Stimulated activated effector memory CD8-positive, alpha-beta T cell treated with anti-CD3 and anti-CD28 coated beads, Interleukin-12 subunit alpha, Interleukin-12 subunit beta, amount 100 ng/mL, for 72 hours (primary cell): ENCODE measurements around the gene SDHAF4.
"Not testable (repeated sequence)": the region's sequence is repeated elsewhere in the genome, so short reads cannot be mapped to it uniquely, and the experiment has no call there.

ENCODE experiments used
- ATAC-seq: fragments of 150-1000 bp; cut with Tn5 transposase; 2 replicates; pipeline ENCODE4 v1.10.0; 2021
- DNase-seq, 2 donors: peaks; one replicate each; pipeline ENCODE4 v3.0.0; 2021 to 2022; ENCODE audit warnings: low spot score in 2 of 2
- H3K27ac Mint-ChIP-seq: one replicate; pipeline ENCODE4 v1.8.0; 2022; ENCODE audit warnings: mild to moderate bottlenecking, mixed read lengths
- H3K36me3 Mint-ChIP-seq: one replicate; pipeline ENCODE4 v1.8.0; 2022; ENCODE audit warnings: mild to moderate bottlenecking, mixed read lengths
- H3K4me1 Mint-ChIP-seq: one replicate; pipeline ENCODE4 v1.8.0; 2022; ENCODE audit warnings: mixed read lengths
- H3K4me3 Mint-ChIP-seq: one replicate; pipeline ENCODE4 v1.8.0; 2022; ENCODE audit warnings: mild to moderate bottlenecking, mixed read lengths
- H3K9me3 Mint-ChIP-seq: one replicate; pipeline ENCODE4 v1.8.0; 2022; ENCODE audit warnings: mixed read lengths

SDHAF4 gene

DNA sequence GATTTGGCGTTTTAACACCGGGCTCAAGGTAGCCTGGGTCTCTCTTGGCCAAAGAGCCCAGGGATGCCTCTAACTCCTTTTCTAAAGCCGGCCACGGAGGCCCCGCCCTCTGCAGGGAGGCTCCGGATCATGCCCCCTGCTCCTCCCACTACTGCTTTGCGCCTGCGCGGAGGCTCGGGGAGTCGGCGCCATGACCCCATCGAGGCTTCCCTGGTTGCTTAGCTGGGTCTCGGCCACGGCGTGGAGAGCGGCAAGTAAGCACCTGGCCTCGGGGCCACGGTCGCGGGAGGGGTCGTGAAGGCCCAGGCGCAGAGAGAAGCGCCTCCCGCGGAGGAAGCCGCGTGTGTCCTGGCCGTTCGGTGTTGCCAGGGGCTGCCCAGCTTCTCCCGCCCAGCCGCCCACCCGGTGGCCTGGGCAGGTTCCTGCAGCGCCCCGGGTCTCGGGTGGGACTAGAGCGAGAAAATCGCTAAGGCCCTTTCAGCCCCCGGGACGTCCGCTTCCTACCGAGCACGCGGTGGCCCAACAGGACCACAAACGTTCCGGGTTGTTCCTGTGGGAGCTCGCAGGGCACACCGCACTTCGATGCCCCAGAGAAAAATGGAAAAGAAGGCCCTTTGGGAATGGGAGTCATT lies at the start of gene SDHAF4:
Gene SDHAF4, plus strand, starts transcription at position 180 of the 632 bp plus-strand sequence. Its CDS starts 11 bp downstream, at position 191.
- peak; percentile 98 for ATAC-seq

DNA sequence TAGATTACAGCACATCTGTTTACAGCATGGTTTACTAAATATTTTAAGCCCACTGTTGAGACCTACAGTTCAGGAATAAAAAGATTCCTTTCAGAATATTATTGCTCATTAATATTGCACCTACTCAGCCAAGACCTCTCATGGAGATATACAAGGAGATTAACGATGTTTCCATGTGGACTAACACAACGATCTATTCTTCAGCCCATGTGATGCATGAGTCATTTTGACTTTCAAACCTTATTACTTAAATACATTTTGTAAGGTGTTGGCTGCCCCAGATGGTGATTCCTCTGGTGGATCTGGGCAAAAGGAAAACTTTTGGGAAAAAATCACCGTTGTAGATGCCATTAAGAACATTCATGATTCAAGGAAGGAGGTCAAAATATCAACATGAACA lies 48.0 kb upstream of the SDHAF4 start:
- no peak overlapping the region for H3K4me3 Mint-ChIP-seq
- H3K27ac Mint-ChIP-seq = no peak overlapping the region
- DNase-seq = no peak
- no peaks in the 10 kb centered on the region for H3K4me1 Mint-ChIP-seq
- ATAC-seq = no peak
- no peaks in the 10 kb centered on the region for H3K9me3 Mint-ChIP-seq
- H3K36me3 Mint-ChIP-seq = no peaks in the 10 kb centered on the region

More for the DNA sequence above, at the start of gene SDHAF4:
- DNase-seq = peak; percentile 90 to 95
- Mint-ChIP-seq H3K4me1 (peaks cover 6% of the 10 kb centered on the region), H3K27ac (peak within 1 kb of the TSS; percentile 75), H3K36me3 (no peaks in the 10 kb centered on the region), H3K9me3 (no peaks in the 10 kb centered on the region), H3K4me3 (peak within 1 kb of the TSS; percentile 77)

DNA sequence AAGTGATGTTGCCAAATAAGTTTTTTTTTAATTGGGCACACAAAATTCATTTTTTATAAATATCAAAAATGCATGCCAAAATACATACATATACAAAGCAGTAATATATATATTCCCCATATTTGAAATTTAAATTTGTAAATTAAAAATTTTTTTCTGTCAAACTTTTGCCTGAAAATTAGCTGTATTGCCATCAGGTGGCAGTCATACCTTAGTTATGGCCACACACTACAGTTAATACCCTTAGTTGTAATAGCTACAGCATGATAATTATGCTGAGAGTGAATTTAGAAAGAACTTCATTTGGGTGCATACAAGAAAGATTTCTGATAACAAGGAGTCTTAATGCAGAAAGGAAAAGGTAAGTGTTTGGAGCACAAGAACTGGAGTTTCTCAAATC lies 46.2 kb upstream of the SDHAF4 start:
- Mint-ChIP-seq H3K9me3 (no peaks in the 10 kb centered on the region), H3K4me3 (no peak overlapping the region), H3K27ac (no peak overlapping the region), H3K4me1 (no peaks in the 10 kb centered on the region), H3K36me3 (no peaks in the 10 kb centered on the region)
- DNase-seq (no peak), ATAC-seq (no peak)

DNA sequence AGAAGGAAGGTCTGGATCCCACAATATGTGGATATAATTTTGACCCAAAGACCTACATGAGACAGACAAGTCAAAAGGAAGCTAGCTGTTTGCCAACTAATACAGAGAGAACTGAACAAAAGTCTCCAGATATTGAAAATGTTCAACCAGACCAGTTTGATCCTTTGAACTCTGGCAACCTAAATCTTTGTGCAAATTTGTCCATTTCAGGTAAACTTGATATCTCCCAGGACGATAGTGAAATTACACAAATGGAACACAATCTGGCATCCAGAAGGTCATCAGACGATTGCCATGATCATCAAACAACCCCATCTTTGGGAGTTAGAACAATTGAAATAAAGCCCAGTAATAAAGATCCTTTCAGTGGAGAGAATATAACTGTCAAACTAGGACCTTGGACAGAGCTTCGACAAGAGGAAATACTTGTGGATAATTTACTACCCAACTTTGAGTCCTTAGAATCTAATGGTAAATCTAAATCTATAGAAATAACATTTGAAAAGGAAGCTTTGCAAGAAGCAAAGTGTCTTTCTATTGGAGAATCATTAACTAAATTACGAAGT lies 41.9 kb upstream of the SDHAF4 start:
- Mint-ChIP-seq H3K36me3 (no peaks in the 10 kb centered on the region), H3K27ac (no peak overlapping the region), H3K4me3 (no peak overlapping the region), H3K4me1 (no peaks in the 10 kb centered on the region), H3K9me3 (no peaks in the 10 kb centered on the region)
- ATAC-seq = no peak
- no peak for DNase-seq

DNA sequence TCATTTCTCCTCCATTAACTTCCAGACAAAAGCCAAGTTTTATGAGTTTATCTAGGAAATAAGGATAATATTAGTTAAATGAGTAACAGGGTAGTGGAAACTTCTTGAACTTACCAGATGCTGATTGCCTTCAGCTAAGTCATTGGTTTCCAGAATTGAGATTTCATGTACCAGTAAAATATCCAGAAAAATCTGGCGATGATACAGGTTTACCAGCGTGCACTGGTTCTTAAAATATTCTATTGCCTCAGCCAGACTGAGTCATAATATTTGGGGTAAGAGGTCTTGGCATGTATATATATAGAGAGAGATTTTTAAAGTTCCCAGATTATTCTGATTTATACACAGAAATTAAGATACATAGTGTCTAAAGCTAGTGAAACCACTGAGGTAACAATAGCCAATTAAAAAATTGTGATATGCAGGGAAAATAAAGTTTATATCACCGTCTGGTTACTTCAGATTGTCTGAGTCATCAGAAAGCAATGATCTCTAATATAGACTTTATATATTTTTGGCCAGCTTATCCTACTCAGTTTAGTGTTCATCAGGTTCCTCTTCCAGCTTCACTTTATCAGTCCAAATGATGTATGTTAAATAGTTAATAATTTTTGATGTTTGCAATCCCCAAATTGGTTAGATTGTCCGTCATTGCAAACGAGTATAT lies 39.5 kb upstream of the SDHAF4 start:
- no peak overlapping the region for H3K4me3 Mint-ChIP-seq
- H3K36me3 Mint-ChIP-seq = no peaks in the 10 kb centered on the region
- no peak for DNase-seq
- no peaks in the 10 kb centered on the region for H3K9me3 Mint-ChIP-seq
- ATAC-seq = no peak
- H3K27ac Mint-ChIP-seq = no peak overlapping the region
- no peaks in the 10 kb centered on the region for H3K4me1 Mint-ChIP-seq

DNA sequence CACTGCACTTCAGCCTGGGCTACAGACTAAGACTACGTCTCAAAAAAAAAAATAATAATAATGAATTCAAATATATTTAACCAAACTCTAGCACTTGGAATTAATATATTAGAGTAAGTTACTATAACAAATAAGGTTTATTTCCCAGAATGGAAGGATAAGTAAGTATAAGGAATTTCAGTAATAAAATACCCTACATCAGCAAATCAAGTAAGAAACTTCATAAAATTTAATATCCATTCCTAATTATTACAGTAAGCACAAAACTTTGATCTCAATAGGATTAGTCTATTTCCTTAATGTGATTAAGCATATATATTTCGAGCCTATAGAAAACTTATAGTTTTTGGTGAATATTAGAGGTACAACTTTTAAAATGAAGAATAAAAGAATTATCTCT lies 36.7 kb upstream of the SDHAF4 start:
- no peak overlapping the region for H3K4me3 Mint-ChIP-seq
- no peaks in the 10 kb centered on the region for H3K36me3 Mint-ChIP-seq
- DNase-seq (no peak), ATAC-seq (no peak)
- no peaks in the 10 kb centered on the region for H3K4me1 Mint-ChIP-seq
- no peaks in the 10 kb centered on the region for H3K9me3 Mint-ChIP-seq
- no peak overlapping the region for H3K27ac Mint-ChIP-seq

DNA sequence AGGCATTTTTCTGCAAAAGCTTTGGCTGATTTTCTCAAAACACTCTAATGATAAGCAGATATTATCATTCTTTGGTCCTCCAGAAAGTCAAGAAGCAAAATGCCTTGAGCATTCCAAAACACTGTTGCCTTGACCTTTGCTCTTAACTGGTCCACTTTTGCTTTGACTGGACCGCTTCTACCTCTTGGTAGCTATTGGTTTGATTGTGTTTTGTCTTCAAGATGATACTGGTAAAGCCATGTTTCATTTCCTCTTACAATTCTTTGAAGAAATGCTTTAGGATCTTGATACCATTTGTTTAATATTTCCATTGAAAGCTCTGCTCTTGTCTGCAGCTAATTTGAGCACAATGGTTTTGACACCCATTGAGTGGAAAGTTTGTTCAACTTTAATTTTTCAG lies 35.6 kb upstream of the SDHAF4 start:
- ATAC-seq = no peak
- no peak for DNase-seq
- Mint-ChIP-seq H3K4me1 (no peaks in the 10 kb centered on the region), H3K4me3 (no peak overlapping the region), H3K27ac (no peak overlapping the region), H3K36me3 (no peaks in the 10 kb centered on the region), H3K9me3 (no peaks in the 10 kb centered on the region)

DNA sequence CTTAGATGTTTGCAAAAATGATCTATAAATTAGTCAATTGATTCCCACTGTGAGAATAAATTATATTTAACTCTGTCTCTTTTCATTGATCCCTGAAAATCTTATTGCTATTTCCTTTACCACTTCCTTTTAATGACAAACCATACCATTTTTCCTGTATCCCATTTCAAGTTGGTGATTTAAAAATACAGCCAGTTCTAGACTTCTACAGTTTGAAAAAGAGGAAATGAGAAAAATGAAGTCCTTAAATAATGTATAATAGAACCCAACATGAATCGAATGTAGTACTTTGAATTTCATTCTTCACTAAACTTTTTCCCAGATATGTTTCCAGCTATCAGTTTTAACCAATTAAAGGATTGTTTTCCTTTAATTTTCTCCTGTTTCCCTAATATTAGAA lies 29.5 kb upstream of the SDHAF4 start:
- no peak overlapping the region for H3K4me3 Mint-ChIP-seq
- no peak overlapping the region for H3K27ac Mint-ChIP-seq
- no peaks in the 10 kb centered on the region for H3K9me3 Mint-ChIP-seq
- no peak for ATAC-seq
- no peaks in the 10 kb centered on the region for H3K4me1 Mint-ChIP-seq
- DNase-seq = no peak
- peaks cover 10% of the 10 kb centered on the region for H3K36me3 Mint-ChIP-seq

DNA sequence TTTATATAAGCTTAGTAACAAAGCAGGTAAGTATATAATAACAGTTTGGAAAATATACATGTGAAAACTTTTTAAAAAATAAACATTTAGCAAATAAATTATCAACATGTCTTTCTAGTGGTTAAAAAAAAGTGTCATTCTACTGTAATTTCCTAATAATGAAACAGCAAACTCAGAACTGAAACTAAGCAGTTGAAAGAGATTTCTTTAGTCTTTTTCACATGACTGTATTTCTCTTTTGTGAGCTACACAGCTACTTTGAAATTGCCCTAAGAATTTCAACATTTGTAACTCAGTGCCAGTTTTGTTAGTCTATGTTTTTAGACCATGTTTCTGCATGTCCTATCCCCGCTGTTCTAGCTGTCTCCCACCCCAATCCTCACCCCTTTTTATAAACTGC lies 28.4 kb upstream of the SDHAF4 start:
- no peak for DNase-seq
- Mint-ChIP-seq H3K9me3 (no peaks in the 10 kb centered on the region), H3K4me1 (no peaks in the 10 kb centered on the region), H3K4me3 (no peak overlapping the region), H3K27ac (no peak overlapping the region), H3K36me3 (peaks cover 10% of the 10 kb centered on the region)
- ATAC-seq = no peak

DNA sequence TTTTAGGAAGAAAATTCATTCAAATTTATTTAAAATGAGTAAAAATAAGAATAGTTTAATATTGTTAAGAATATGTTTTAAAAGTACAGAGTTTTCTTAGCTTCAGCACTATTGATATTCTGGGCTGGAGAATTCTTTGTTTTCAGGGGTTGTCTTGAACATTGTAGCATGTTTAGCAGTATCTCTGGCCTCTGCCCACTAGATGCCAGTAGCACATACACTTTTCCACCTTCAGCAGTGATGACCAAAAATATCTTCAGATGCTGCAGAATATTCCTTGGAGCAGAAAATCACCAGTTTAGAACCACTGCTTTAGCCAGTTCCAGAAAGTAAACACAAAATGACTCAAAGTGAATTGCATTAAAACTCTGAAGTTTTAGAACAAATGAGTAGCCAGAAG lies 19.4 kb upstream of the SDHAF4 start:
- ATAC-seq = no peak
- Mint-ChIP-seq H3K27ac (no peak overlapping the region), H3K4me1 (no peaks in the 10 kb centered on the region), H3K4me3 (no peak overlapping the region), H3K9me3 (no peaks in the 10 kb centered on the region), H3K36me3 (no peaks in the 10 kb centered on the region)
- no peak for DNase-seq

DNA sequence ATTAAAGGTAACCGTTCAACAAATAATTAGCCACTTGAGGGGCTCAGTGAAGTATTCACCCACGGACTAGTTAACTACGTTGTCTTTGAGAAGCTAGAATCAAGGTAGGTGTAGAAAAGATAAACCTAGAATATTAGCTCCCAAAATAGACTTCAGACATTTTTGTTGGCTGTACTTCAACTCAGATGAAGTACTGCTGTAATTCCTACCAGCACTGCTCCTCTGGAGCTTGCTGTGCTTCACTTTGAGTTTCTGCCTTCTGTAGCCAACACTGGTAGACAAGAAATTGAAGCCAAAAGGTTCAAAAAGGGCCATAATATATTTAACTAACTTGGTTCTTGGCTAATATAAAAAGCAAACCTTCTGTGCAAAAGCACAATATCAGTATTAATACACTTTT lies 18.8 kb upstream of the SDHAF4 start:
- H3K36me3 Mint-ChIP-seq = no peaks in the 10 kb centered on the region

DNA sequence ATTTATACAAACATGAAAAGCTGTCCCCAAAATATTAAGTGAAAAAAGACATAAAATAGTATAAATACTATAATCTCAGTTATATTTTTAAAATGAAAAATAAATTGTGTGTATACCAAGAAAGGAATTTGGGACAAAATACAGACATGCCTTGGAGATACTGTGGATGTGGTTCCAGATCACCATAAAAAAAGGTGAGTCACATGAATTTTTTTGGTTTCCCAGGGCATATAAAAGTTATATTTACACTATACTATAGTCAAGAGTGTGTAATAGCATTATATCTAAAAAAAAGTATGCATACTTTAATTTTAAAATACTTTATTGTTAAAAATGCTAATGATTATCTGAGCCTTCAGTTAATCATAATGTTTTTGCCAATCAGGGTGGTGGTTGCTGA lies 17.4 kb upstream of the SDHAF4 start:
- ATAC-seq (no peak), DNase-seq (no peak)
- Mint-ChIP-seq H3K4me1 (no peaks in the 10 kb centered on the region), H3K4me3 (no peak overlapping the region), H3K27ac (no peak overlapping the region), H3K9me3 (no peaks in the 10 kb centered on the region), H3K36me3 (no peaks in the 10 kb centered on the region)

More for the DNA sequence above, 18.8 kb upstream of the SDHAF4 start:
- no peaks in the 10 kb centered on the region for H3K9me3 Mint-ChIP-seq
- ATAC-seq (no peak), DNase-seq (no peak)
- no peaks in the 10 kb centered on the region for H3K4me1 Mint-ChIP-seq
- no peak overlapping the region for H3K27ac Mint-ChIP-seq
- no peak overlapping the region for H3K4me3 Mint-ChIP-seq

DNA sequence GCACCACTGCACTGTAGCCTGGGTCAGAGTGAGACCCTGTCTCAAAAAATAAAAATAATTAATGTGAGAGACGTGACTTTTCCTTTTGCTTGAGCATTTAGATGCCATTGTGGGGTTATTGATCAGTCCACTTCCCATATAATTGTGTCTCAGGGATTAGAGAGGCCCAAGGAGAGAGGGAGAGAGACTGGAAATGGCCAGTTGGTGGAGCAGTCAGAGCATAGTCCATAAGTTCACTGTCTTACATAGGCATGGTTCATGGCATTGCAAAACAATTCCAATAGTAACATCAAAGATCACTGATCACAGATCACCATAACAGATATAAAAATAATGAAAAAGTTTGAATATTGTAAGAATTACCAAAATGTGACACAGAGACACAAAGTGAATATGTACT lies 15.2 kb upstream of the SDHAF4 start:
- ATAC-seq = no peak
- no peak for DNase-seq
- Mint-ChIP-seq H3K4me1 (no peaks in the 10 kb centered on the region), H3K4me3 (no peak overlapping the region), H3K36me3 (no peaks in the 10 kb centered on the region), H3K9me3 (no peaks in the 10 kb centered on the region), H3K27ac (no peak overlapping the region)

DNA sequence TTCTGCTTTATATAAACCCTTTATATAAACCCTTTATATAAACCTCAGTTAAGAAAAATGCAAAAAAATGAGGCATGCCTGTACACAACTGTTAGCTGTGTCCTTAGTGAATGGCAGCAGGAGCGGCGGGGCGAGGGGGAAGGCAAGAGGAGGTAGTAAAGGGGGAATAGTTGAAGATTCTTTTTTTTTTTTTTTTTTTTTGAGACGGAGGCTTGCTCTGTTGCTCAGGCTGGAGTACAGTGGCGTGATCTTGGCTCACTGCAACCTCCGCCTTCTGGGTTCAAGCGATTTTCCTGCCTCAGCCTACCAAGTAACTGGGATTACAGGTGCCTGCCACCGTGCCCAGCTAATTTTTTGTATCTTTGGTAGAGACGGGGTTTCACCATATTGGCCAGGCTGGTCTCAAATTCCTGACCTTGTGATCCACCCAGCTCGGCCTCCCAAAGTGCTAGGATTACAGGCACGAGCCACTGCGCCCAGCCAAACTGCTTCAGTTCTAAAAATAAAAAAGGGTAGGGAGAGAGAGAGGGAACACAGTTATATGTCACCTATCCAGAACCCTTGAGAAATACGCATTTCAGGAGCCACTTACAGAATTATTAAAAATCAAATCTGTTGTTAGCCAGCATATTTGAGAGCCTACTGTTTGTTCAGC lies 14.3 kb upstream of the SDHAF4 start:
- not testable (repeated sequence) for DNase-seq, H3K9me3 Mint-ChIP-seq, H3K4me1 Mint-ChIP-seq, ATAC-seq, H3K36me3 Mint-ChIP-seq, H3K4me3 Mint-ChIP-seq, H3K27ac Mint-ChIP-seq

DNA sequence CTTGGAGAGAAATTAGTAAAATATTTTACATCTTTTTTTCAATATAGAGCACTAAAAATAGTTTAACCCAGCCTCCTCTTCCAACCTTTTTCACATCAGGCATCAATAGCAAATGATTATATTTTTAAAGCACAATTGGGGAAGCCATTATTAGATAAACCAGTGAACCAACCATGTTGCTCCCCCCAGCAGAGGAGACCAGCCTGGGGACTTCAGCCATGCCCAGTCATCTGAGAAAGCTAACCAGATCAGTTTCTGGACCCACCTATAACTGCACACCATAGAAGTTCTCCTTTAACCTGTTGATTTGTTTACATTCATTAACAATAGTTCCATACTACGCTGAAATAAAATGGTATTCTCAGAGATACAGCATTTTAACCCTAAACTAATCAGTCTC lies 13.8 kb upstream of the SDHAF4 start:
- no peak overlapping the region for H3K27ac Mint-ChIP-seq
- no peaks in the 10 kb centered on the region for H3K36me3 Mint-ChIP-seq
- ATAC-seq (no peak), DNase-seq (no peak)
- no peaks in the 10 kb centered on the region for H3K9me3 Mint-ChIP-seq
- no peak overlapping the region for H3K4me3 Mint-ChIP-seq
- peaks cover 6% of the 10 kb centered on the region for H3K4me1 Mint-ChIP-seq

DNA sequence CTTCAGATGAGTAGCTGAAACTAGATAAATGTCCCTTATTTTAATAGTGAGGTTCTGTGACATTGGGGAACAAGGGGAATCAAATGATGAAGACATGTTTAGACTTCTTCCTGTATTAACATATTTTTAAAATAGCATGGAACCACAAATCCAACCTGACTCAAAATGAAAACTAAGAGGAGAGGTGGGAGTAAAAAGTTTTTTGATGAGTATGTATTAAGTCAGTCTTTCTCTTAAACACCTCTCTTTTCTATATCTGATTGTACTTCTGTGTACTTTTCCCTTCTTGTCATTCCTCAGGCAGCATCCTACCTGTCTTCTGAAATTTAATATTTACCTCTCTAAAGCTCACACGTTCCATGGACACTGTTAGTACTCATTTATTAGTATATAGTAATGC lies 8.7 kb upstream of the SDHAF4 start:
- DNase-seq (no peak), ATAC-seq (peak; percentile 81)
- H3K4me3 Mint-ChIP-seq = no peak overlapping the region
- no peaks in the 10 kb centered on the region for H3K36me3 Mint-ChIP-seq
- H3K27ac Mint-ChIP-seq = peak overlapping the region; percentile 64
- no peaks in the 10 kb centered on the region for H3K9me3 Mint-ChIP-seq
- peaks cover 10% of the 10 kb centered on the region for H3K4me1 Mint-ChIP-seq
